Activated CD8-positive, alpha-beta memory T cell treated with anti-CD3 and anti-CD28 coated beads, Interleukin-2, amount 10 ng/mL, durations not matched to agents 7 days and 5 days (primary cell): ENCODE measurements around the gene CAV2. TPM values are rescaled to one million over a fixed set of nuclear protein-coding genes. Genes with fewer than 3 reads are reported as not detected.

ENCODE experiments used
- ATAC-seq: fragments of 150-1000 bp; cut with Tn5 transposase; one replicate; pipeline ENCODE4 v1.10.0; 2021; ENCODE audit warnings: moderate library complexity
- CTCF ChIA-PET: fragments of 350-600 bp; sonication (Branson Sonifier 250); formaldehyde crosslinking; loops from one replicate; lab custom pipeline; 2021; ENCODE audit warnings: antibody characterized with exemption; lab: Charles Lee
- DNase-seq: peaks from one replicate; pipeline ENCODE4 v3.0.0-alpha.2; 2020
- H3K27ac Mint-ChIP-seq: one replicate; pipeline ENCODE4 v1.8.0; 2021; ENCODE audit warnings: mild to moderate bottlenecking, mixed read lengths
- H3K27me3 Mint-ChIP-seq: one replicate; pipeline ENCODE4 v1.8.0; 2021; ENCODE audit warnings: mixed read lengths
- H3K36me3 Mint-ChIP-seq: one replicate; pipeline ENCODE4 v1.8.0; 2021; ENCODE audit warnings: mild to moderate bottlenecking, mixed read lengths
- H3K4me1 Mint-ChIP-seq: one replicate; pipeline ENCODE4 v1.8.0; 2021; ENCODE audit warnings: mixed read lengths
- H3K4me3 Mint-ChIP-seq: one replicate; pipeline ENCODE4 v1.8.0; 2021; ENCODE audit warnings: mild to moderate bottlenecking, moderate library complexity, mixed read lengths
- H3K9me3 Mint-ChIP-seq: one replicate; pipeline ENCODE4 v1.8.0; 2022; ENCODE audit warnings: low read depth, mixed read lengths
- total RNA-seq, 2 experiments: library from RNA; stranded (reverse); gene quantifications; one replicate each; pipeline ENCODE4 v1.2.3, GENCODE V29; 2021

Gene CAV2
- total RNA-seq, 2 experiments from 2014 or later: 0.26 TPM; not detected in 1

- Mint-ChIP-seq H3K27me3 (peaks cover 48% of the 10 kb centered on the region), H3K27ac (no peak overlapping the region), H3K4me3 (no peak overlapping the region), H3K9me3 (no peaks in the 10 kb centered on the region), H3K4me1 (peaks cover 13% of the 10 kb centered on the region), H3K36me3 (no peaks in the 10 kb centered on the region)
- CTCF ChIA-PET: interaction anchor here (1.2 to 1.4 kb wide), 2 partner anchors 10 to 17 kb away, joined by 3 to 4 read pairs; no protein-coding TSS in a partner anchor
- DNase-seq (no peak), ATAC-seq (no peak)
These were observed 30.7 kb downstream of the CAV2 start for GRCh38 chr7:116530107-116530820.

DNA sequence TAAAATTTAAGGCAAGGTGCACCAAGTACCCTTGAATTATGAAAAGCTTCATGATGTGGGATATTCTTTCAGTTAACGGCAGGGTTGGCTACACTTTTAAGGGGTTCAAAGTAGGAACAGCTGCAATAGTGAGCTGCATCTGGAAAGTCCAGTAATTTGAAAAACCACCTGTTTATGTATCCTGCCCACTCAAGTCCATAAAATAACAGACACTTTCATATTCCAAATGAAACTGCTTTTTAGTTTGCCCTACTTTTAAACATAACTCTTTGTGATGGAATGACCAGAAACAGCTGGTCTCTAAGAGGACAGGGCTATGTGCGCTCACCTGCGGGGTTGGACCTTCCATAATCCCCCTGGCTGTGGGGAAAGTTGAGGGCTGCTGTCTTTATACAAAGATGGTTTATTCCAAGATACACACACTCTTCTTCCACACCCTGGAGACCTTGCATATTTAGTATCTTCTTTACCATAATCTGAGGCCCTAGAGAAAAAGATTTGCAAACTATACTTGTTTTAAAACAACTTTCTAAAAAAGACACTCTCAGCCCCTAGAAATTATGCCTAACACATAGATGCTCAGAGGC lies 32.7 kb downstream of the CAV2 start:
- CTCF ChIA-PET: interaction anchor here (1.2 kb wide), 1 partner anchor 45 kb away, joined by 3 read pairs; no protein-coding TSS in a partner anchor
- peaks cover 2% of the 10 kb centered on the region for H3K4me1 Mint-ChIP-seq
- DNase-seq: no peak
- H3K4me3 Mint-ChIP-seq: no peak overlapping the region
- no peaks in the 10 kb centered on the region for H3K9me3 Mint-ChIP-seq
- peaks cover 31% of the 10 kb centered on the region for H3K27me3 Mint-ChIP-seq
- H3K27ac Mint-ChIP-seq: no peak overlapping the region
- no peaks in the 10 kb centered on the region for H3K36me3 Mint-ChIP-seq
- no peak for ATAC-seq

DNA sequence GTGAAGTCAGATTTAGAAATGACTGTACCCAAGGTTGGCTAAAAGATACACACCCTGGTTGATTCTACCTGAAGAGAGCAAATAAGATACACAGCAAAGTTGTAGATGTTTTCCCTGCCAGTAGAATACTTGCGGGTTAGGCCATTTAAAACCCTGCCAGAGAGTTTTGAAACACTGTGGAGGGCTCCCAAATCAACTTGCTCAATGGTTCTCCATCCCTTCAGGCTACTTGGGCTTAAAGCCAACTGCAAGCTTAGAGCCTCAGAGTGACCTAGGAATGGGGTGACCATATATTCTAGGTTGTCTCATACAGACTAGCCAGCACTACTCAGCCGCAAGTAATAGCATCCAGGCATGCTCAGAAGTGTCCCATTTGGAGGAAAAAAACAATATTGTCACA lies 35.3 kb downstream of the CAV2 start:
- H3K27ac Mint-ChIP-seq: no peak overlapping the region
- H3K4me1 Mint-ChIP-seq: peaks cover 3% of the 10 kb centered on the region
- H3K9me3 Mint-ChIP-seq: no peaks in the 10 kb centered on the region
- no peaks in the 10 kb centered on the region for H3K36me3 Mint-ChIP-seq
- peaks cover 21% of the 10 kb centered on the region for H3K27me3 Mint-ChIP-seq
- ATAC-seq (no peak), DNase-seq (no peak)
- H3K4me3 Mint-ChIP-seq: no peak overlapping the region
- CTCF ChIA-PET: interaction anchor here (3.8 kb wide), 1 partner anchor 9 kb away, joined by 14 read pairs; the partner anchor contains the start of gene CAV1

DNA sequence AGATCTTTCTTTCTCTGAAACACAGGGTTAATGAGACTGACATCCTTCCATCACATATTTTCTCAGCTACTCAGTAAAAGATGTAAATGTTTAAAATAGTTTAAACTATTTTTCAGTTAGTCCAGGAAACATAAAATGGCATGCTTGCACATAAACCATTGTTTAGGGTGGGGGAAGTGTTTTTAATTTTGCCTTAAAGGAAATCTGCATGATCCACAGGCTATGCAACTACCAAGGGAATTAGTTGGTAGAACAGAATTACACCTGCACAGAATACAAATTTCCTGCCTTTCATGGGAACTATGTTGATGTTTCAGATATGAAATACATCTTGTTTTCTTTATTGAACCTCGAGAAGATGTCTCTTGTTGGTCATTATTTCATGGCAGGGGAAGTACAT lies 35.9 kb downstream of the CAV2 start:
- Mint-ChIP-seq H3K4me1 (peaks cover 3% of the 10 kb centered on the region), H3K4me3 (no peak overlapping the region), H3K36me3 (no peaks in the 10 kb centered on the region), H3K9me3 (no peaks in the 10 kb centered on the region), H3K27ac (no peak overlapping the region), H3K27me3 (peaks cover 22% of the 10 kb centered on the region)
- no peak for DNase-seq
- ATAC-seq: no peak
- CTCF ChIA-PET: interaction anchor here (3.8 kb wide), 1 partner anchor 9 kb away, joined by 14 read pairs; the partner anchor contains the start of gene CAV1

- no peaks in the 10 kb centered on the region for H3K36me3 Mint-ChIP-seq
- no peak overlapping the region for H3K27ac Mint-ChIP-seq
- CTCF ChIA-PET: interaction anchor here (3.8 kb wide), 1 partner anchor 12 kb away, joined by 14 read pairs; the partner anchor contains the start of gene CAV1
- H3K4me1 Mint-ChIP-seq: peaks cover 3% of the 10 kb centered on the region
- ATAC-seq (no peak), DNase-seq (no peak)
- H3K27me3 Mint-ChIP-seq: peaks cover 27% of the 10 kb centered on the region
- no peaks in the 10 kb centered on the region for H3K9me3 Mint-ChIP-seq
- no peak overlapping the region for H3K4me3 Mint-ChIP-seq
These were observed 38.6 kb downstream of the CAV2 start for GRCh38 chr7:116538138-116538537.

DNA sequence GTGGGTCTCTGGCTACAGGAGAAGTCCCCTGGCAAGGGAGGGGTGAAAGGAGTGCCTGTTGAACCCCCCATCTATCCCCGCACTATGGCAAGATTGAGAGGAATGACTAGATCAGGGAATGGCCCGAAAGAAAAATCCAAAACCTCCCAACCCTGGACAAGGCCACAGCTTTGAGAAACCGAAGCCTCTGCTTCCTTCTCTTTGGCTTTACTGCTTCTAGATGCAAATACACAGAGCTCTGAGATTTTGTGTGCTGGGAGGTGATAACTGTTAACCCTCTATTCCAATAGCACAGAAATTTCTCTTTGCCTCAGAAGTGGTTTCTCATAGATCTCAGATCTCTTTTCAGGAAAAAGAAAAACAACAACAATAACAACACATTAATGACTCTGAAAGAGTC lies 40.3 kb downstream of the CAV2 start:
- H3K4me1 Mint-ChIP-seq: peaks cover 3% of the 10 kb centered on the region
- no peaks in the 10 kb centered on the region for H3K9me3 Mint-ChIP-seq
- DNase-seq (no peak), ATAC-seq (no peak)
- H3K27ac Mint-ChIP-seq: no peak overlapping the region
- H3K27me3 Mint-ChIP-seq: peaks cover 32% of the 10 kb centered on the region
- H3K4me3 Mint-ChIP-seq: no peak overlapping the region
- no peaks in the 10 kb centered on the region for H3K36me3 Mint-ChIP-seq
- CTCF ChIA-PET: interaction anchor here (0.9 to 1.4 kb wide), 3 partner anchors 13 to 51 kb away, joined by 3 to 6 read pairs (median 3); no protein-coding TSS in a partner anchor

GRCh38 chr7:116540743-116541142 lies 41.2 kb downstream of the CAV2 start:
- CTCF ChIA-PET: interaction anchor here (0.9 to 1.4 kb wide), 3 partner anchors 14 to 75 kb away, joined by 3 to 6 read pairs (median 3); no protein-coding TSS in a partner anchor
- Mint-ChIP-seq H3K9me3 (no peaks in the 10 kb centered on the region), H3K4me1 (peaks cover 3% of the 10 kb centered on the region)

DNA sequence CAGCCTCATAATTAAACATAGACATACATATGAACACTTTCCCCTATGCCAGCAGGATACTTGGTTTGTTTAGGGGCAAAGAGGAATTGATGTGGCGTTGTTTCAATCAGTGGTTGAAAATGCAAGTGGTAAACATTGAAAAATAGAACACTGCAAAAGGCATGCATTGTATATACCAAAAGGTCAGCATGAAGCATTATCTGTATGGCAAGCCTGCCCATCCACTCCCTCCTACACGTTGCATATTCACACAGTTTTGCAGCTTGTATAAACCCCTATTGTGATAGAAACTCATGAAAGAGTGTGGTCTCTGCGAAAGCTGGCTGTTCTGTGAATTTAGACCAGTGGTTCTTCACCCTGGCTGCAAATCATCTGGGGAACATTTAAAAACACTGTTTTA lies 42.4 kb downstream of the CAV2 start:
- Mint-ChIP-seq H3K27ac (no peak overlapping the region), H3K27me3 (peaks cover 34% of the 10 kb centered on the region), H3K9me3 (no peaks in the 10 kb centered on the region), H3K36me3 (no peaks in the 10 kb centered on the region), H3K4me3 (no peak overlapping the region), H3K4me1 (peaks cover 3% of the 10 kb centered on the region)
- CTCF ChIA-PET: no interaction called here
- ATAC-seq (no peak), DNase-seq (no peak)

More at GRCh38 chr7:116540743-116541142, 41.2 kb downstream of the CAV2 start:
- H3K27ac Mint-ChIP-seq: no peak overlapping the region
- H3K36me3 Mint-ChIP-seq: no peaks in the 10 kb centered on the region
- ATAC-seq (no peak), DNase-seq (no peak)
- H3K4me3 Mint-ChIP-seq: no peak overlapping the region
- H3K27me3 Mint-ChIP-seq: peaks cover 34% of the 10 kb centered on the region

DNA sequence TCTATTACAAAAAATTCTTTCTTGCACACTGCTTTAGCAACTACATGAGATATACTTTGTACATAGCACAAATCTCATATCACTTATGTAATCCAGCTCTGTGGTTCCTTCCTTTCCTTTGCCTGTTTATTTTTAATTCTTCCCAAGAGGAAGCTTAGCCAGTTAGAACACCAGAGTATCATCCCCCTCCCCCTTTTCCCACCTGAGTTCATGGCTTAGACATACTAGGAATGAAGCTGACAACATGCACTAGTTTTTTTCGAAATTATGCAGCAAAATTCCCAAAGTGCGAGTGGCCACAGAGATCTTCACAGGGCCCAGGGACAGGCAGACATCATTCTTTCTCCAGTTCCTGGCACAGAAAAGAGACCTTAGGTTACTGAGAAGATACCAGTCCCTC lies 43.1 kb downstream of the CAV2 start:
- Mint-ChIP-seq H3K36me3 (no peaks in the 10 kb centered on the region), H3K4me3 (no peak overlapping the region), H3K9me3 (no peaks in the 10 kb centered on the region), H3K27ac (no peak overlapping the region), H3K4me1 (no peaks in the 10 kb centered on the region), H3K27me3 (peaks cover 34% of the 10 kb centered on the region)
- CTCF ChIA-PET: no interaction called here
- DNase-seq (no peak), ATAC-seq (no peak)

- CTCF ChIA-PET: no interaction called here
- no peak overlapping the region for H3K27ac Mint-ChIP-seq
These were observed 44.1 kb downstream of the CAV2 start for GRCh38 chr7:116543664-116544063.

GRCh38 chr7:116544487-116544886 lies 44.9 kb downstream of the CAV2 start:
- peaks cover 31% of the 10 kb centered on the region for H3K27me3 Mint-ChIP-seq
- H3K9me3 Mint-ChIP-seq: no peaks in the 10 kb centered on the region
- H3K4me3 Mint-ChIP-seq: no peak overlapping the region
- H3K4me1 Mint-ChIP-seq: no peaks in the 10 kb centered on the region
- H3K36me3 Mint-ChIP-seq: no peaks in the 10 kb centered on the region
- ATAC-seq (no peak), DNase-seq (no peak)
- CTCF ChIA-PET: no interaction called here
- no peak overlapping the region for H3K27ac Mint-ChIP-seq

More at GRCh38 chr7:116543664-116544063, 44.1 kb downstream of the CAV2 start:
- Mint-ChIP-seq H3K4me1 (no peaks in the 10 kb centered on the region), H3K27me3 (peaks cover 36% of the 10 kb centered on the region), H3K36me3 (no peaks in the 10 kb centered on the region), H3K4me3 (no peak overlapping the region), H3K9me3 (no peaks in the 10 kb centered on the region)
- ATAC-seq: no peak
- DNase-seq: no peak

DNA sequence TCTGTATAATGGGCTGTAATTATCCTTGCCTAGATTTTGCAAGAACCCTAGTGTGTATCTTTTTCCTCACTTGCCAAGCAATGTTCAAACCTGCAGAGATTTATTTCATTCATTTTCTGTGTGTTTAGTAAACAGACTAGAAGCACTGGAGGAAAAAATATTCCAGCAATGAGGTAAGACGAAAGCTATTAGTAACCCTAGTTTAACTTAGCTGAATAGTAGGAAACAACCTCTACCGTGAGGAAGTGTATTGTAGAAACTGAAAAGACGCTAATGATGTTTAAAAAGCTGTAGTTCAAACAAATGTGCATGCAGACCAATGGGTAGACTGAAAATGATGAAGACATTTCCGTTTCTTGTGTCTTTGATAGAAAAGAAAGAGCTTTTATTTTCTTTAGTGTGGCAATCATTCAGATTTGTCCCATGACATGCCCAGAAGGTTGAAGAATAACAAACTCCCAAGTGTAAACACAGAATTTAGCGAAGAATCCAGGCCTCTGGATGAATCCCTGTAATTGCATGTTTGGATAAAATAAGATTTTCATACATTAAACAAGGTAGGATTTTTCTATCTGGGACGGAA lies 46.0 kb downstream of the CAV2 start:
- no peaks in the 10 kb centered on the region for H3K9me3 Mint-ChIP-seq
- CTCF ChIA-PET: interaction anchor here (1.2 kb wide), 1 partner anchor 19 kb away, joined by 4 read pairs; no protein-coding TSS in a partner anchor
- H3K36me3 Mint-ChIP-seq: no peaks in the 10 kb centered on the region
- ATAC-seq (no peak), DNase-seq (no peak)
- H3K27ac Mint-ChIP-seq: no peak overlapping the region
- H3K4me3 Mint-ChIP-seq: no peak overlapping the region
- no peaks in the 10 kb centered on the region for H3K4me1 Mint-ChIP-seq
- peaks cover 26% of the 10 kb centered on the region for H3K27me3 Mint-ChIP-seq

DNA sequence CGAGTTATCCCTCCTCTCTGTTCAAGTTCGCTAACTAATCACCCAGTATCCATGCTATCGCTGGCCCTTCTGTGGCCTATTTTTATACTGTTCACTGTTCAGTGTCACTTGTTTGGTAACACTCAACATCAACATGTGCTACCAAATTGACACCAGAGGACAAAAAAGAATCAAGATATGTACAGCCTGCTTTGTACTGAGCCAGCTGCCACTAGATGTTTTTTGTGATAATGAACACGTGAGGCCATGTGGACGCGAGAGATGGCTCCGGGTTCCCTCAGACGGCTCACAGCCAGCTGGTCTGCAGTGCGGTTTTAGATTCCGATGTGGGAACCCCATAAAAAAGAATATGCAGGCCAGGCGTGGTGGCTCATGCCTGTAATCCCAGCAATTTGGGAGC lies 46.5 kb downstream of the CAV2 start:
- ATAC-seq (no peak), DNase-seq (no peak)
- H3K4me1 Mint-ChIP-seq: no peaks in the 10 kb centered on the region
- H3K27me3 Mint-ChIP-seq: peaks cover 21% of the 10 kb centered on the region
- CTCF ChIA-PET: interaction anchor here (1.2 kb wide), 1 partner anchor 20 kb away, joined by 4 read pairs; no protein-coding TSS in a partner anchor
- H3K27ac Mint-ChIP-seq: no peak overlapping the region
- H3K36me3 Mint-ChIP-seq: no peaks in the 10 kb centered on the region
- H3K9me3 Mint-ChIP-seq: no peaks in the 10 kb centered on the region
- H3K4me3 Mint-ChIP-seq: no peak overlapping the region
